Fibroblast of skin of back (primary cell): ENCODE results near the gene CHST3.

ENCODE experiments used
- DNase-seq: peaks from one replicate; pipeline ENCODE4 v3.0.0-alpha.2; 2013

The CHST3 gene

DNA sequence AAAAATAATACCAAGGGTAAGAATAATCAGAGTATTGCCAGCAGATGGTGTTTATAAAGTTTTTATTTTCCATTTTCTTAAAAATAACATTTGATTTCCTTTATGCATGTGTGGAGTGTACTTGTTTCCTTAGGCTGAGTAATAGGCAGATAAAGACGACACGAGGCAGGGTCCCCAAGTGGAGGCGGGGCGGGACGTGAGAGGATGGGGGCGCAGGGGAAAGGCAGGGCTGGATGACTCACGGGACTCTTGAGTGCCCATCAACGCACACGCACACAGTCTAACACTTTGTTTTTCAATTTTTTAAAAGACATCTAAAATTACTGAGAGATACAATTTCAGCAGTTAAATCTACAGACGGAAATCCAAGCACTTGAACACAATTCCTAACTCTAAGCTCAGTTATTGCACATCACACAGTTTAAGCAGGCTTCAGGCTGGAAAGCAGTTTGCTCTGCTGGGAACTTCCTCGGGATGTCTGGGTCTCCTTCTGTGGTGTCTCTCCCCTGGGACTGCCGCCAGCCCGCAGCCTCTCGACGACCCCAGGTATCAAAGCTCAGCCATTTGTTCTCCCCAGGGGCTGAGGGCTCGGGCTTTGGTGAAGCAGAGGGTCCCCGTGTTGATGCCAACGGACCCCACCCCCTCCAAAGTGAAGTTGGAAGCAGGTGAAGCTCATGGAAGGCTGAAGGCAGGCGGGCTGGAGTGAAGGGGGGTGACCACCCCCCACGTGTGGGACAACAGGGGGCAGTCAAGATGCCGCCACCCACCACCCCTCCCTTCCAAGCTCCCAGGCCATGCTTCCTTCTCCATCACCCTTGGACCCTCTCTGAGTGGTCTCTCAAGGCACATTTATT lies 95.0 kb downstream of the CHST3 start:
- peak; percentile 20 for DNase-seq

DNA sequence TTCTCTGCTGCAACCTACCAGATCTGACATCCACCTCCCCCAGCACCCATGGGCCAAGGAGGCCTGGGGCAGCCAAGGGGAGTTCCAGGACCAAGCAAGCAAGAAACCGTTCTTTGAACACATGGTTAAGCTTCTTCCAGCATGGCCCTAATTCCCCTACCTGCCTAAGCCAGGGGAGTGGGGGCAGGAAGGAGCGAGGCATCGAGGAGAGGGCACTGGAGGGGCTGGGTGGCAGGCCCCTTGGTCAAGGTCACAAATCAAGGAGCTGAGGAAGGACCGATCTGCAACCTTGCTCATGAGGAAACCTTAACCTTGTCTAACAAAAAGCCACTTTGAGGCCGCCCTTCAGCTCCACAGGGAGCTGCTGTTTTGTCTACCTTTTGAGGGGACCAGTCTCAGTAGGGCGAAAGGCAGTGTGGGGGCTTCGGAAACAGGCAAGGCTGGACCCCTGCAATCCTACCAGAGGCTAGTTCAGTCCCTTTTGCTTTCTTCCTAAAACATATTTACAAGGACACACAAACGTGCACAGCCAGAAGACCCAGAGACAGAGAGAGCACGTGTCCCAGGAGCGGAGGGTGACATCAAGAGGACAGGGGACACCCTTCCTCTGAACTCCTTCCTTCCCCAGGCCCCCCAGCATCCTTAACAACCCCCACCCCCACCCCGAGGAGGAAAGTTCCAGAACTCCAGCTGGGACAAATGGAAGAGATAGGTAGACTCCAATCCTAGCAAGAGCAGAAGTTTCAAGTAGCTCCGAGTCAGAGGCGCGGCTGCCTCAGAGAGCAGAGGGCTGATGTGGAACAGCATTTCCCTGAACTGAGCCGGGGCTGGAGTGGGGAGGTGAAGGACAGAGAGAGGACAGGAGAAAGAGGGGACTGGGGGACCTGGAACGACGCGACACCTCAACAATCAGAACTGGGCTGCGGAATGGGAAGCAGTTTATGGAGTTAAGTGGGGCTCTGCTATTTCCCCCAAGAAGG lies 95.9 kb downstream of the CHST3 start:
- DNase-seq = no peak

DNA sequence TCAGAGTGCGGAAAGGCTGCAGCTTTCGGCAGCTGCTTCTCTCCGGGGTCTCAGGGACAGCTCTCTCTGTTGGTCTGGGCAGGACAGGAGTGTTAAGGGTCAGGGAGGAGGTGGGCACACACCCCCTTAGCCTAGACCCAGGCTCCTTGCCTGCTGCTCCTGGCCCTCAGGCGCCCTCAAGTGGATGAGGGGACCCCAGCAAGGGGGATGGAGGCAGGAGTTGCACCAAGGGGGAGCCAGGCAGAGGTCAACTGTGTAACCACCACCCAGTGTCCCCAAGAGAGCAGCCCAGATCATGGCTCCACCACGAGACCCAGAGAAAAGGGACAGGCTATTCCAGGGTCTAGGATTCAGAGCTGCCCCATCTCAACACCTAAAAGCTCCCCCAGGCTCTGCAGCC lies 97.3 kb downstream of the CHST3 start:
- no peak for DNase-seq

DNA sequence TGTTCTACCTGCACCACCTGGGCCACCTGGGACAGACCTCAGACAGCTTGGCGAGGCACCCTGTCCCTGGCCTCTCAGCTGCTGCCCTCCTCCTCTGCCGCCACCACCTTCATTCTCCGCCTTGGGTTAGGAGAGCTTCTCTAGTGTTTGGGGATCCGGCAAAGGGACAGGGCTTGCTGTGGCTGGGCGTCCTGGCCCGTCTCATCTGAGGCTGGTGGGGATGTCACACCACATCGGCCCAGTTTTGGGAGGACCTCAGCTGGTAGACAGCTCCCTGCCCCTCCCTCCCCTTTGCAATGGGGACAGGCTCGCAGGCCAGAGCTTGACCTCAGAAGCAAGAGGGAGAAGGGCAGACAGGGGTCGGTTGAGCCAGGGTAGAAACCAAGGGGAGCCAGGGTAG lies 97.7 kb downstream of the CHST3 start:
- no peak for DNase-seq

DNA sequence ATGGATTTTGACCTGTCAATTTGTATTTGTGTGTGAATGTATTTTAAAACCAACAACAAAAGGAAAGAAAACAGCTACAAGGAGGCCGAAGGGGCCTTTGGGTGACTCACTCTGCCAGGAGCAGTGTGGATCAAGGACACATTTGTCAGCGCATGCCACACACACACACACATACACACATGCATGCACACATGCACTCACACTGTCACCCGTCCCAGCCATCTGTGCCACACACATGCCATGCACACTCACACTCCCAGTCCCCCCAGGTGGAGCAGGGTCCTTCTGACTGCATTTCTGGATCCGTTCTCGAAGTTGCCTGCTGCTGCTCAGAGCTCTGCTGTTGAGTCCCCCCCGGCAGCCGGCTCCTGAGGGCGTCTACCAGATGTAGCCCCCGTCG lies 98.2 kb downstream of the CHST3 start:
- DNase-seq = peak; percentile 40
